Eye (tissue), 1 donor: ENCODE measurements around the gene PYCR2.
A peak's percentile ranks its signal among the peaks of the same experiment; 100 is the strongest.
"Not testable (repeated sequence)": the region's sequence is repeated elsewhere in the genome, so short reads cannot be mapped to it uniquely, and the experiment has no call there.

ENCODE experiments used
- DNase-seq: peaks from one replicate; pipeline ENCODE4 v3.0.0-alpha.2; 2015

Gene PYCR2

DNA sequence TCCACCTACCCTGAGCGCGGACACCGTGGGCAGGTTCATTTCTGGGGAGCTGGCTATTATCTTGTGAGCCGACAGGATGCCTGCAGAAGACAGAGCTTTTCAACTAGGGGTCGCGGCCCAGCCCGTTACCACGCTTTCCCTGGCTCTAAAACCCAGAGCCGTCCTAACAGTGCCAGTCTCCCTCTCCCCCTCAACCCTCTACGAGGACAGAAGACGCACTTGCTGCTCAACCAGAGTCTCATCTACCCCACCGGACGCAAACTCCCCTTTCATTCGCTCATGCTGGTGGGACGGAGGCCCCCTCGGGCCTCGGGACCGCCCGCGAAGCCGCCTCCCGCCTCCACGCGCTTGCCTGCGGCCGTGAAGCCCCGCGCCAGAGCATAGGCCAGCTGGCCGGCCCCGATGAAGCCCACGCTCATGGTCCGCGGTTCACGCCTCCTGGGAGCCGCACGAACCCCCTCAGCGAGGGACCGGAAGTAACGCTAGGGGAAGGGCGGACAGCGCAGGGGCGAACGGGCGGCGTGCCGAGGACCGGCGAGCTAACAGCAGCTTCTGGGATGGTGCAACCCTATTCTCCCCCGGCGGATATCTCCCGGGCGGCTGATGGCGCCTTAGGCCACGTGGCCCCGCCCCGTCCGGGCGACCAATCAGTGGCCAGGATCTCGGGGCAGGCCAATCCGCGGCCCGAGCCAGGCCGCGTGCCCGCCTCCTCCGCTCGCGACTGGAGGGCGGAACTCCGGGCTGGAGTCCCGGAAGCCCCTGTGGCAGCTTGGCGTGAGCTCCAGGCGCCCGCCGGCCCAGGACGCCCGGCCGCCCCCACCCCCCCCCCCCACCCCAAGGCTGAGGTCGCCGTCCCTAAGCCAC lies at the start of gene PYCR2:
TSS of gene PYCR2 (minus strand) at position 559 of the 864 bp plus-strand sequence. CDS start at position 419, 140 bp downstream.
- peak; percentile 97 for DNase-seq

DNA sequence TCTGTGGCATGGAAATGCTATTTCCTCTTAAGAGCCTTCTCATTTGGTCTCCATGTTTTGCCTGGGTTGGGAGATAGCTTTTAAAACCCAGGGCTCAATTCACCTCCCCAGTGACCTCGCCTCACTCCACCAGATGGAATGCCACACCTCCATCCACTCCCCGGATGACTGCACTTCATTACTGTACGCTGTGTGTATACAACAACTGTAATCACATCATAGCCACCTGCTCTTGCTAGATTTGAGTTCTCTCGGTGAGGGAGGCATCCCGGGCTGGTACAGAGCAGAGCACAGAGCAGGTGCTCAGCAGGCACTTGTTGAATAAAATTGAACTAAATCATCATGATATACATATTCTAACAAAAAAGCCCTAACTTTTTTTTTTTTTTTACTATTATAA lies 49.1 kb upstream of the PYCR2 start:
- DNase-seq: no peak

DNA sequence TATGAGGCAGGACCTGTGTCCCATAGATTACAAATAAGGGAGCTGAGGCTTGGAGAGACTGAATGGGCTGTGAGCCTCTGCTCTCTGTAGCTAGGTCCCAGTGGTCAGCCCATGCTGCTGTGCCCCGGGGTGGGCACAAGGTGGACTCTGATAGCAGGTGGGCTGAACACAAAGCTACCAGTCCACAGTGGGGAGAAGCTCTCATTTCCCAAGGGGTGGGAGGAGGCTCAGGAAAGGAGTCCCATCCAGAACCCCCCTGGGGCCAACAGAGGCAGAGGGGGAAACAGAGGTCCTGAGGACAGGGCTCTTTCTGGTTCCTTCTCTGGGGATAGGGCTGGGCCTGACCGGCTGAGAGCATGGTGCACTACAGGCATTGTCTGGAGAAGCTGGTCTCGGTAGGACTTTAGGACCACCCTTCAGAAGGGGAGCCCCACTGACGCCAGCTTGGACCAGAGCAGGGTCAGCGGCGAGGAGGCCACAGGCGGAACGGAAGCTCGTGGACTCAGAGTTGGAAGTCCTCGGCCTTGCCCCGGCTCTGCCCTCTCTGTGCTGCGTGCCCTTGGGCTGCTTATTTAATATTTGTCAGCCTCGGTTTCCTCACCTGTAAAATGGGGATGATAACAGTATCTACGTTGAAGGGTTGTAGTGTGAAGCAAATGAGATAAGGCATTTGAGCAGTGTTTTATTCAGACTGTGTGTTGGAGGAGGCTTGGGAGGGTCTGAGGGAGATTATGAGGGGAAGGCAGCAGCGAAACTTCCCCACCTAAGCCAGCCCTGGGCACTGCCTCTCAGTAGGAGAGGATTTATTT lies 48.5 kb upstream of the PYCR2 start:
- DNase-seq: no peak

DNA sequence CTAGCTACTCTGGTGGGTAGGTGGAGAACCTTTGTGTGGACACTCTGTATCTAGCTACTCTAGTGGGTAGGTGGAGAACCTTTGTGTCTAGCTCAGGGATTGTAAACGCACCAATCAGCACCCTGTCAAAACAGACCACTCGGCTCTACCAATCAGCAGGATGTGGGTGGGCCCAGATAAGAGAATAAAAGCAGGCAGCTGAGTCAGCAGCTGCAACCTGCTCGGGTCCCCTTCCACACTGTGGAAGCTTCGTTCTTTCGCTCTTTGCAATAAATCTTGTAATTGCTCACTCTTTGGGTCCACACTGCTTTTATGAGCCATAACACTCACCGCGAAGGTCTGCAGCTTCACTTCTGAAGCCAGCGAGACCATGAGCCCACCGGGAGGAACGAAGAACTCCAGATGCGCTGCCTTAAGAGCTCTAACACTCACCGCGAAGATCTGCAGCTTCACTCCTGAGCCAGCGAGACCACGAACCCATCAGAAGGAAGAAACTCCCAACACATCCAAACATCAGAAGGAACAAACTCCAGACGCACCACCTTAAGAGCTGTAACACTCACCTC lies 46.6 kb upstream of the PYCR2 start:
- DNase-seq: not testable (repeated sequence)

DNA sequence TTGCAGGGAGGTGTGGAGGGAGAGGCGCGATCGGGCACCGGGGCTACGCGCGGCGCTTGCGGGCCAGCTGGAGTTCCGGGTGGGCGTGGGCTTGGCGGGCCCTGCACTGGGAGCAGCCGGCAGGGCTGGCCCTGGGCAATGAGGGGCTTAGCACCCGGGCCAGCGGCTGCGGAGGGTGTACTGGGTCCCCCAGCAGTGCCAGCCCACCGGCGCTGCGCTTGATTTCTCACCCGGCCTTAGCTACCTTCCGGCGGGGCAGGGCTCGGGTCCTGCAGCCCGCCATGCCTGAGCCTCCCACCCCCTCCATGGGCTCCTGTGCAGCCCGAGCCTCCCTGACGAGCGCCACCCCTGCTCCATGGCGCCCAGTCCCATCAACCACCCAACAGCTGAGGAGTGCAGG lies 45.7 kb upstream of the PYCR2 start:
- DNase-seq: not testable (repeated sequence)

DNA sequence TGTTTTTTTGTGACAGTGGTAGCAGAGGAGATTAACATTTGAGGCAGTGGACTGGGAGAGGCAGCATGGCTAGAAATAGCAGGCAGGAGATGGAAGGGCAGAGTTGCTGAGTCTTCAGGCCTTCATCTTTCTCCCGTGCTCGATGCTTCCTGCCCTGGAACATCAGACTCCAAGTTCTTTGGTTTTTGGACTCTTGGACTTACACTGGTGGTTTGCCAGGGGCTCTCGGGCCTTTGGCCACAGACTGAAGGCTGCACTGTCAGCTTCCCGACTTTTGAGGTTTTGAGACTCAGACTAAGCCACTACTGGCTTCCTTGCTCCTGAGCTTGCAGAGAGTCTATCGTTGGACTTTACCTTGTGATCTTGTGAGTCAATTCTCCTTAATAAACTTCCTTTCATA lies 41.2 kb upstream of the PYCR2 start:
- DNase-seq: no peak

DNA sequence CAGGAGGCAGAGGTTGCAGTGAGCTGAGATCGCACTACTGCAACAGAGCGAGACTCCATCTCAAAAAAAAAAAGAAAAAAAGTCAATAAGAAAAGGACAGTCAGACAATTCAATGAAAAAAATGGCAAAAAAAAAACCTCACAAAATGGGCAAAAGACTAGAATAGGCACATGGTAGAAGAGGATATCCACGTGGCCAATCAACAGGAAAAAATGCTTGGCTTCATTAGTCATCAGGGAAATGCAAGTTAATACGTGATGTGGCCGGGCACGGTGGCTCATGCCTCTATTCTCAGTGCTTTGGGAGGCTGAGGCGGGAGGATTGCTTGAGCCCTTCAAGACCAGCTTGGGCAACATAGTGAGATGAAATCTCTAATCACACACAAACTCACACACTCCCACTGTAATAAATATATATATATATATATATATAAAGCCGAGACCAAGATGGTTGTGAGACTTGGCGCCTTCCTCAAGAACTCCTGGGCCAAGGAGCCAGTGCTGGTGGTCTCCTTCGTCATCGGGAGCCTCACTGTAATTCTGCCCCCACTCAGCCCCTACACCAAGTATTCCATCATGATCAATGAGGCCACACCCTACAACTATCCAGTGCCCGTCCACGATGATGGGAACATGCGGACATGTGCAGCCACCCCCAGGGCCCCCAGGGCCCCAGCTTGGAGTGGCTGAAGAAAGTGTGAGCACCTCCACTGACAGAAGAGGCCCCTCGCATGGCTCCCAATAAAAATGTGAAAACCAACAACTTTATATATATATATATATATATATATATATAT lies 39.9 kb upstream of the PYCR2 start:
- no peak for DNase-seq

DNA sequence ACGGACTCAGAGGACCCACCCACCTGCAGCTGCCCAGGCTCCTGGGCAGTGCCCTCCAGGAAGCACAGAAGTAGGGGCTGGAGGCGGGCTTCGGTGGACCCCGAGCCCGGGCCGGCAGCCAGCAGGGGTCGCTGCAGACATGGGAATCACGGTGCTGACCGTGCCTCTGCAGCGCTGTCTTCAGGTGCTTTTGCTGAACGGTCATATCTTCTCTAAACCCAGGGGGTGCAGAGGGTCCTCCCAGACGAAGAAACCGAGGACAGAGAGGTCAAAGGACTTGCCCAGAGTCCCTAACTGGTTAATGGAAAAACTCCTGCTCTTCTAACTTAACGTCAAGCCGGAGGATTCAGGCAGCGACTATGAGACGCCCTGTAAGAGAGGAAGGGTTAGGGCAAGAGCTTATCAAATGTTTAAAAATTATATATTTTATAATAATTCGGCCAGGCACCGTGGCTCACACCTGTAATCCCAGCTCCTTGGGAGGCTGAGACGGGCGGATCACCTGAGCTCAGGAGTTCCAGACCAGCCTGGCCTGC lies 38.5 kb upstream of the PYCR2 start:
- DNase-seq: no peak

DNA sequence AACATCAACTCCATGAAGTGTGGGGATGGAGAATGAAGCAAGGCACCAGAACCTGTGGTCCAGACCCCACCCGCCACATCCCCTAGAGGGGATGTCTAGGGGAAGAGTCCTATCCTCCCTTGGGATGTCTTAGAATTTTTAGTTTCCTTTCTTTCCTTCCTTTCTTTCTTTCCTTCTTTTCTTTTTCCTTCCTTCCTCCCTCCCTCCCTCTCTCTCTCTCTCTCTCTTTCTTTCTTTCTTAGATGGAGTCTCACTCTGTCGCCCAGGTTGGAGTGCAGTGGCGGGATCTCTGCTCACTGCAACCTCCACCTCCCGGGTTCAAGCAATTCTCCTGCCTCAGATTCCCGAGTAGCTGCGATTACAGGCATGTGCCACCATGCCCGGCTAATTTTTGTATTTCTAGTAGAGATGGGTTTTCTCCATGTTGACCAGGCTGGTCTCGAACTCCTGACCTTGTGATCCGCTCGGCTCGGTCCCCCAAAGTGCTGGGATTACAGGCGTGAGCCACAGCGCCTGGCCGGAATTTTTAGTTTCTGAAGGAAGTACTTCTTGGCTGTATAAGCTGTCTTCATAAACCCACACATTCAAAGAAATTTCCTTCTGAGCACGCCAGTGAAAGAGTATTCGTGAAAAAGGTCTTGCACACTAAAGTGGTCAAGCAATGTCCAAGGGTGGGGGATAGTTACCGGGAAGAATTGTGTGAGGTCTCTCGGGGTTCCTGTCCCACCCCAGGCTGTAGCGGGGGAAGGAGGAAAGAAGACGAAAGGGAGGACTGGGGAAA lies 37.8 kb upstream of the PYCR2 start:
- DNase-seq: no peak

DNA sequence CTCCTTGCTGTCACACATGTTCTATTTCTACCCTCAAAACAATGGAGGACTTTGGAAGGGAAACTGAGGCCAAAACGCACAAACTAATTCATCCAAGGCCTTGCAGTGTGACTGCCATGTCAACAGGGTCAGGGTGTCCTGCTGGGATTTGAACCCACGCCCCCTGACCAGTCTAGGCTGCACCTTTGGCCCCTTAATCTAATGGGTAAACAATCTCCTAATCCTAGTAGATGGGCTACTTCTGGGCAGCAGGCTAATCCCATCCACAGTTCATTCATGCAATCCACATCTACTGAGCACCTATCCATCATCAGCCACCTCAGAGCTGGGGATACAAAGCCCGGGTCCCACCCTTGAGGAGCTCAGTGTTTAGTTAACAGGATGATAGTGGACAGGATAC lies 34.0 kb upstream of the PYCR2 start:
- no peak for DNase-seq

DNA sequence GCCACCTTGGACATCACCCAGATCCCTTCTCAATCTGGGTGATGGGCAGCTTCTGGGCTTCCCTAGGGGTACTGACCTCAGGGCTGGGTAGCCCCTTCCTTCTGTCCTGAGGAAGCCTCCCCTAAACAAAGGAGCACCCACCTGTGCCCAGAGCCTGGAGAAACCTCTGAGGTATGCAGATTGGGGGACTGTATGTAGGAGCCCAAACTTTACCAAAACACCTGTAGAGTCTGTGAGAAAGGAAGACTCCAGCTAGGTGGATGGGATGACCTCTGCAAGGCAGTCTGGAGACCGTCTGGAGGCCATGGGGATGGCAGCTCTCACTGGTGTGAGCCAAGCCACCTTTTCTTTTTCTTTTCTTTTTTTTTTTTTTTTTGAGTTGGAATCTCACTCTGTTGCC lies 30.7 kb upstream of the PYCR2 start:
- DNase-seq: no peak

DNA sequence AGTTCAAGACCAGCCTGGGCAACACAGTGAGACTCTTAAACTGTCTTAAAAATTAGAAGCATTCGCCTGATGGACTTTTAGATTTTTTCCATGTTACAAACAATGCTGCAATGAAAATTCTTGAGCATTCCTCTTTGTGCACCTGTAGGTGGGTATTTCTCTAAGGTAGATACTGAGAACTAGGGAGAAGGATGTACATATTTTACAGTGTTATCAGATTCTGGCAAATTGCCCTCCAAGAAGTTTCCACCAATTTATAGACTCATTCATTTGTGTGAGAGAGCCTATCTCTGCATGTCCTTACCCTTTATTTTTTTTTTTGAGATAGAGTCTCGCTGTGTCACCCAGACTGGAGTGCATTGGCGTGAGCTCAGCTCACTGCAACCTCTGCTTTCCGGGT lies 29.3 kb upstream of the PYCR2 start:
- DNase-seq: no peak

DNA sequence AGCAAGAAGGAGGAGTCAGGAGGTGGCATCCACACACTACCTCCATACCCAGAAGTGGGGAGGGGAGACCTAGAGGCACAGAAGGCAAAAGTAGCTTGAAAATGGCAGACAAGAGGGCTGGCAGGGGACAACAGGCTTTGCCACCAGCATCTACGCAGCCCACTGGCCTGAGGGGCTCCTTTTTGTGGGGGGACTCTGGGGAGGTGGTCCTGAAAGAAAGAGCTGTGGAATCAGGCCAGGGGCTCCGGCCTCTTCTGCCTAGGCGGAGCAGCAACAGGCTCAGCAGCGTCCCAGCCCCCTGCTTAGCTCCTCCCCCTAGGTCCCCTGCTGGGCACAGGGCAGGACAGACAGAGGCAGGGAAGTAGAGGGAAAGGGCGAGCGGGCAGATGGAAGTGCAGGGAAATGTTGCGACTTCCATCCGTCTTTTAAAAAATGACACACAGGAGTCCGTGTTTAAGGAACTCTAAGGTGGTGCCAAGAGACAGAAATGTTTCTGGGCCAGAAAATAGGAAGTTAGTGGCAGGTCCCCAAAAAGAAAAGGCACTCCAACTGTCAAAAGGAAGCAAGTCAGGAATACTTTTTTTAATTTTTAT lies 27.0 kb upstream of the PYCR2 start:
- no peak for DNase-seq

DNA sequence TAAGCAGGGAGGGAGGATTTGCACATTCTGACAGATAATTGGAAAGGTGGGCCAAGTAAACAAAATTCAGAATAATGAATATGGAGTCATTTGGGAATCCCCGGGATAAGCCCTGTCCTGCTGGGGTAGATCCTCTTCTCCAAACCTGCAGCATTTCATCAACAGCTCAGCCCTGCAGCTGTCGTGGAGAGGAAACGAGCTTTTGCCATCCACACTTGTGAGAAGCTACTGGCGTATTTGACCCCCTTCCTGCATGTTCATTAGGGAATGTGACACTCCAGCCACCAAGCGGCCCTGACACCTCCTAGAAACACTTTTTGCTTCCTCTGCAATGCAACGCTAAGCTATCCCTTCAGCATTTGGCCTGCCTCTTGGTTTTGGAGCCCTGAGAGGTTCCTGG lies 25.0 kb upstream of the PYCR2 start:
- no peak for DNase-seq

DNA sequence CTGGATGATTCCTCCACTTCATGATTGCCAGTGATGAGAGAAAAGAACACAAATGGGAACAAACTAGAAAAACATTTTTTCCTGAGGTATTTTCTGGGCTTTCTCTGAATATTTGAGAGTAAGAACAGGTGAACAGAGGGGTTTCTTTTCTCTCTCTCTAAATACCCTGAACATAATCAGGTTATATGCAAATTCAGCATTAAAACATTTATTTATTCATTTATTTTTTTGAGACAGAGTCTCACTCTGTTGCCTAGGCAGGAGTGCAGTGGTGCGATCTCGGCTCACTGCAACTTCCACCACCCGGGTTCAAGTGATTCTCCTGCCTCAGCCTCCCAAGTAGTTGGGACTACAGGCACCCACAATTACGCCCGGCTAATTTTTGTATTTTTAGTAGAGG lies 22.8 kb upstream of the PYCR2 start:
- DNase-seq: no peak

DNA sequence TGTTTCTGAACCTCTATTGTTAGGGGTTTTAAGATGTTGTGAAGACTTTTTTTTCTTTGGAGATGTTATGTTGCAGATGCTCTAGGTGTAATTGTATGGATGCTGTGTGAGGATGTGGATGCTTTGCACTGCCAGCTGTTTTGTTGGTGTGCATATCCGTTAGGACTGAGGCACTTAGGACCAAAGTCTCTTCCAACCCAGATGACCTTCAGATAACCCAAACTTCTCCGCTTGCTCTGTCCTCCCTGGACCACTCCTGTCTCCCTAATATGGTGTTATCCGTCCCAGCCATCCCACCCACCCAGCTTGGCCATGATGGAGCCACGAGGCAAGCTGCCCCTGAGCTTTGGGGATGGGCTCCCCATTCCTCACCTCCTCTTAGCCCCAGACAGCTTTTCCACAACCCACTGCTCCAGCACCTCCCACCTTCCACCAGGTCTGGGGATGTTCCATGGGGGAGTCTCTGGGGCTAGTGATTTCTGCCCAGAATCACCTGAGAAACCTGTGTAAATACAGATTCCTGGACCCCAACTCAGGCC lies 22.1 kb upstream of the PYCR2 start:
- DNase-seq: no peak

DNA sequence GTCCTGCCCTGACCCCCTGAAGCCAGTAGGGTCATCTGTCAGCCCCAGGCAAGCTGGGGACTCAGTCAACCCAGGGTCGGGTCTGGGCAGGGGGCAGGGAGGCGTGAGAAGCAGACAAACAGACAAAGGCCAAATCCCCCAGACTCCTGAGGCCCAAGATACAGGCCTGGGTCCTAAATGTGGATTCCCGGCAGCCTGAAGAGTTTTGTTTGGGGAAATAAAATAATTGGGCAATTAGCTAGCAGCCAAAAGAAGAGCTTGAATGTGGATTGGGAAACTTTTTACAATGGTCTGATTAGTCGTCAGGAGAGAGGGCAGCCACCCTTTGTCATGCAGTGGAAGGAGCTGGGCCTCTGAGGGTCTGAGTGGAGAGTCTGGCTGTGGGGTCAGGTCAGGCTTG lies 21.5 kb upstream of the PYCR2 start:
- peak; percentile 50 for DNase-seq

DNA sequence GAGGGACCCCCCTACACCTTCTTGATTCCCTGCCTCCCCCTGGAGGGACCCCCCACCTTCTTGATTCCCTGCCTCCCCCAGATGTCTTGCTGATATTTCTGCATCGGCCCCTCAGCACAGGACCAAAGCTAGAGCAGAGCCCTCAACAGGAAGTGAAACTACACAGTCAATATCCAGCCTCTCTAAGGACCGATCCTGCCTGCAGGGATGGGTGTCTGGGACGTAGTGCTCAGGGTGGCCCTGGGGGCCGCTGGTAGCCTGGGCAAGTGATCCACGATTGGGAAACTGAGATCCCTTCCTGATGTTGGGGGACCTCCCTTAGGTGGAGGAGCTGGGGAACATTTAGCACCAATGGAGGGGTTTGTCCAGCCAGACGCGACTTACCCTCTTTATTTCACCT lies 20.9 kb upstream of the PYCR2 start:
- DNase-seq: no peak

DNA sequence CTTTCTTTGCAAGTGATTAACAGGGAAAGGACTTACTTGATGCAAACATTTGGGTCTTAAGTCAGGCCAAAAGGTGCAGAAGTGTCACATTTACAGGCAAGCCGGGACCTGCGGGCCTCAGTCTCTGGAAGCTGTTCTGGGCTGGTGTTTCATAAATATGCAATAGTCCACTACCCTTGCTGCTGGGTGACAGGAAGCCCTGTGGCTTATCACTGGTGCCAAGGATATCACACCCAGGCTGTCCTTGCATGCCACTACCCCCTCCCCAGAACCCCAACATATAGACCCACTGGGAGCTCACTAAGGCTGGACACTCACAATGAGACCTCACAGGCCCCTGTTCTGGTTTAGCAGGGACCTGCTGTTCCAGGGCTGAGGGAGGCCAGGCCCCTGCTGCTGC lies 20.3 kb upstream of the PYCR2 start:
- DNase-seq: no peak

DNA sequence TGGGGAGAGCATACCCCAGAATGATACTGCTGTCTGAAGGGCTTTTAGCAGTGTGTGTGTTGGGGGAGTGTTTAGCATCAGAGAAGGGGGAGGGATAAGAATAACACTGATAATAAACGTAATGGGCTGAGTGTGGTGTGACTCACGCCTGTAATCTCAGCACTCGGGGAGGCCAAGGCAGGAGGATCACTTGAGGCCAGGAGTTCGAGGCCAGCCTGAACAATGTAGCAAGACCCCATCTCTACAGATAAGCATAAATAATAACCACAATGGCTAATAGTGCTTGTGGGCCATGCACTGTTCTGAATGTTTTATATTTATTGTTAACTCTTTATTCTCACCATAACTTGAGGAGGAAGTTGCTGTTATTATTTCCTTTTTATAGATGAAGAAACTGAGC lies 19.5 kb upstream of the PYCR2 start:
- DNase-seq: no peak

DNA sequence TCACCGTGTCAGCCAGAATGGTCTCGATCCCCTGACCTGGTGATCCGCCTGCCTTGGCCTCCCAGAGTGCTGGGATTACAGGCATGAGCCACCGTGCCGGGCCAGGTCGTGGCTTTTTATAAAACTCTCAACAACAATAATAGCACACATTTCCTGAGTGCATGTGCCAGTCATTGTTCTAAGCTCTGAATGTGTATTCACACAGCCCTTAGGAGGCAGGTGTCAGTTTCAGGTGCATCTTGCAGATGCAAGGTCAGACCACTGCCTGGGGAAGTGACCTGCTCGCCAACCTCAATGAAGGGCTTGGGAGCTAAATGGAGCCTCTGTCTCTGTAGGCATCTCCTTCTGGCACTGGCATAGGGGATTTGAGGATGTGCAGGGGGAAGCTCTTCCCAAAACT lies 18.5 kb upstream of the PYCR2 start:
- DNase-seq: no peak

DNA sequence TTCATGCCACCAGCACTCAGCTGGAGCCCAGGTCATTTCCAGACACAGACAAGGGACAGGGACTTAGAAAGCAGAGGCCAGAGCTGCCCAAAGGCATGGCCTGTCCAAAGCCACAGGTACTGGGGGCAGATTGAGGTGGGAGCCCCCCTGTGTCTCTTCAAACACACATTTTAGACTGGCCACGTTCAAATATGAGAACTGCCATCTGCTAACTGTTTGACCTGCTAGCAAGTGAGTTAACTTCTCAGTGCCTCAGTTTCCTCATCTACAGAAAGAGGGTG lies 17.8 kb upstream of the PYCR2 start:
- DNase-seq: no peak
